Astrocyte of the cerebellum (primary cell): Measurements from ENCODE around the gene ADGRD1.
"Not testable (repeated sequence)": the region's sequence is repeated elsewhere in the genome, so short reads cannot be mapped to it uniquely, and the experiment has no call there.

Experiments used
- DNase-seq: peaks from one replicate; pipeline ENCODE4 v3.0.0-alpha.2; 2011; ENCODE audit warnings: low read depth
- H3K4me3 ChIP-seq: 2 replicates; pipeline ENCODE4 v1.5.1; 2011; ENCODE audit warnings: mild to moderate bottlenecking, low read depth, low read length, moderate library complexity
- CTCF ChIP-seq: IDR thresholded peaks from 2 replicates; pipeline ENCODE4 v1.5.1; 2012; ENCODE audit warnings: low read length, low read depth, moderate library complexity, mild to moderate bottlenecking; ENCODE audit errors: missing control alignments
- in situ Hi-C: cut with HindIII; loops from 2 replicates; pipeline ENCODE4 v1.10.0; 2017; ENCODE audit warnings: low sequenced_read_pairs

ADGRD1 gene

GRCh38 chr12:131123817-131124216 lies 170.1 kb downstream of the ADGRD1 start:
- no peak overlapping the region for H3K4me3 ChIP-seq
- no peak for TF ChIP-seq CTCF
- DNase-seq = no peak
- in situ Hi-C loops = no loop called here

GRCh38 chr12:131124487-131125280 lies 171.0 kb downstream of the ADGRD1 start:
- in situ Hi-C loops = no loop called here
- DNase-seq = no peak
- TF ChIP-seq CTCF = no peak
- H3K4me3 ChIP-seq = no peak overlapping the region

- TF ChIP-seq CTCF = no peak
- in situ Hi-C loops = no loop called here
- no peak overlapping the region for H3K4me3 ChIP-seq
- no peak for DNase-seq
Observed at GRCh38 chr12:131126662-131127173, 173.0 kb downstream of the ADGRD1 start.

GRCh38 chr12:131128556-131128955 lies 174.8 kb downstream of the ADGRD1 start:
- DNase-seq = no peak
- in situ Hi-C loops = no loop called here
- H3K4me3 ChIP-seq = no peak overlapping the region
- no peak for TF ChIP-seq CTCF

GRCh38 chr12:131128966-131129619 lies 175.4 kb downstream of the ADGRD1 start:
- in situ Hi-C loops, H3K4me3 ChIP-seq, DNase-seq: not testable (repeated sequence)

- DNase-seq = no peak
- H3K4me3 ChIP-seq = no peak overlapping the region
Observed at GRCh38 chr12:131129839-131130238, 176.1 kb downstream of the ADGRD1 start.

More at GRCh38 chr12:131129839-131130238, 176.1 kb downstream of the ADGRD1 start:
- no peak for TF ChIP-seq CTCF
- in situ Hi-C loops = no loop called here
